HG03045 (cell line): ENCODE results near the gene ACER1.

Experiments used
- ATAC-seq: cut with Tn5 transposase; IDR thresholded peaks from one replicate; pipeline ENCODE4 v1.9.1; 2021; ENCODE audit warnings: mild to moderate bottlenecking, moderate library complexity; ENCODE audit not compliant: unreplicated experiment

Gene ACER1

GRCh38 chr19:6270076-6270745 is 63.2 kb downstream of the ACER1 start:
- no peak for ATAC-seq

GRCh38 chr19:6269101-6269886 is 64.1 kb downstream of the ACER1 start:
- ATAC-seq = no peak

- ATAC-seq = no peak
Observed at GRCh38 chr19:6268382-6268771, 65.0 kb downstream of the ACER1 start.

- no peak for ATAC-seq
Observed at GRCh38 chr19:6267552-6268381, 65.6 kb downstream of the ACER1 start.

GRCh38 chr19:6264803-6265202 is 68.6 kb downstream of the ACER1 start:
- ATAC-seq = no peak

- no peak for ATAC-seq
Observed at GRCh38 chr19:6263735-6264444, 69.5 kb downstream of the ACER1 start.

- ATAC-seq = no peak
Observed at GRCh38 chr19:6263306-6263705, 70.1 kb downstream of the ACER1 start.

GRCh38 chr19:6262519-6262918 is 70.9 kb downstream of the ACER1 start:
- no peak for ATAC-seq

- no peak for ATAC-seq
Observed at GRCh38 chr19:6261883-6262282, 71.5 kb downstream of the ACER1 start.

- no peak for ATAC-seq
Observed at GRCh38 chr19:6260912-6261650, 72.3 kb downstream of the ACER1 start.

- ATAC-seq = no peak
Observed at GRCh38 chr19:6260376-6260775, 73.0 kb downstream of the ACER1 start.

- no peak for ATAC-seq
Observed at GRCh38 chr19:6259312-6259861, 74.0 kb downstream of the ACER1 start.

GRCh38 chr19:6258812-6259311 is 74.5 kb downstream of the ACER1 start:
- no peak for ATAC-seq
